ENCODE data around the gene MROH8.

Gene MROH8

DNA sequence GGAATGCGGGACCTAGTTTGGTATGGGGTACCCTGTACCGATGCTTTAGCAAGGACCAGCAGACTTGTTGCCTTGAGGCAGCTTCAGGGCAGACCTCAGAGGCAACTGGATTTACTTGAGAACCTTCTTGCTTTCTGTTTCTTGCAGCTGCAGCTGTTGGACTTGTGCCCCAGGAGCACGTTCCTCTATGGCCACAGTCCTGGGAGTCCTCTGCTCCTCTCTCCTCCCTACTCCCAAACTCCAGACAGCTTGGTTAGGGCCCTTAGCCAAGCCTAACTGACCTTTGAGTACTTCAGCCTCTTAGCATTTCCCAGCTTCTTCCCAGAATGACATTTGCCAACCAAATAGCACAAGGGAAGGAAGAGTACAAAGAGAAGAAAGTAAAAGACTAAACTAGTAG is 47.5 kb upstream of the MROH8 start (continued):
- TF ChIP-seq ZNF449 (tag by site-specific recombination; IDR thresholded peaks at IDR 0.05) (no peak), KLF8 (tag by site-specific recombination; IDR thresholded peaks at IDR 0.05) (no peak), ZFP41 (tag by site-specific recombination; IDR thresholded peaks at IDR 0.05; ENCODE audit: borderline replicate concordance) (no peak), GLI2 (tag by site-specific recombination; IDR thresholded peaks at IDR 0.05; ENCODE audit: borderline replicate concordance, low read depth) (no peak)

- H3K9me3 ChIP-seq (ENCODE audit: control insufficient read depth, insufficient read depth, low read depth, low read length) = no peaks in the 10 kb centered on the region
- H3K36me3 ChIP-seq (ENCODE audit: control insufficient read depth in 2 of 2, insufficient read depth in 1 of 2, low read length in 2 of 2) = peaks cover 25 to 94% of the 10 kb centered on the region in 2 experiments
- H3K4me3 ChIP-seq (ENCODE audit: low read depth, low read length) = no peak overlapping the region
- ChIA-PET POLR2A (no interaction called here), CTCF (interaction anchor here (1.0 to 1.8 kb wide), 2 partner anchors 30 to 35 kb away, joined by 4 to 6 read pairs; no protein-coding TSS in a partner anchor)
- no peaks in the 10 kb centered on the region for H3K4me1 ChIP-seq (ENCODE audit: control insufficient read depth, insufficient read depth, low read length)
- no peak overlapping the region for H3K27ac ChIP-seq (ENCODE audit: extremely low read depth, low read depth, low read length)
- TF ChIP-seq TRIM28 (IDR thresholded peaks at IDR 0.05; ENCODE audit: borderline replicate concordance, low read length) (no peak), ZNF585B (tag by site-specific recombination; IDR thresholded peaks at IDR 0.05) (no peak), ZNF843 (tag by site-specific recombination; IDR thresholded peaks at IDR 0.05) (no peak), PRDM6 (tag by site-specific recombination; IDR thresholded peaks at IDR 0.05) (no peak), ZBTB48 (tag by site-specific recombination; IDR thresholded peaks at IDR 0.05) (no peak), ZNF324 (tag by site-specific recombination; IDR thresholded peaks at IDR 0.05) (no peak), ZNF426 (tag by site-specific recombination; IDR thresholded peaks at IDR 0.05) (no peak), ZNF16 (tag by site-specific recombination; IDR thresholded peaks at IDR 0.05; ENCODE audit: low read depth) (no peak)
- TF ChIP-seq, protein P1, sequence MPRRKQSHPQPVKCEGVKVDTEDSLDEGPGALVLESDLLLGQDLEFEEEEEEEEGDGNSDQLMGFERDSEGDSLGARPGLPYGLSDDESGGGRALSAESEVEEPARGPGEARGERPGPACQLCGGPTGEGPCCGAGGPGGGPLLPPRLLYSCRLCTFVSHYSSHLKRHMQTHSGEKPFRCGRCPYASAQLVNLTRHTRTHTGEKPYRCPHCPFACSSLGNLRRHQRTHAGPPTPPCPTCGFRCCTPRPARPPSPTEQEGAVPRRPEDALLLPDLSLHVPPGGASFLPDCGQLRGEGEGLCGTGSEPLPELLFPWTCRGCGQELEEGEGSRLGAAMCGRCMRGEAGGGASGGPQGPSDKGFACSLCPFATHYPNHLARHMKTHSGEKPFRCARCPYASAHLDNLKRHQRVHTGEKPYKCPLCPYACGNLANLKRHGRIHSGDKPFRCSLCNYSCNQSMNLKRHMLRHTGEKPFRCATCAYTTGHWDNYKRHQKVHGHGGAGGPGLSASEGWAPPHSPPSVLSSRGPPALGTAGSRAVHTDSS (tag by site-specific recombination; IDR thresholded peaks at IDR 0.05) = no peak
- TF ChIP-seq, protein P2, sequence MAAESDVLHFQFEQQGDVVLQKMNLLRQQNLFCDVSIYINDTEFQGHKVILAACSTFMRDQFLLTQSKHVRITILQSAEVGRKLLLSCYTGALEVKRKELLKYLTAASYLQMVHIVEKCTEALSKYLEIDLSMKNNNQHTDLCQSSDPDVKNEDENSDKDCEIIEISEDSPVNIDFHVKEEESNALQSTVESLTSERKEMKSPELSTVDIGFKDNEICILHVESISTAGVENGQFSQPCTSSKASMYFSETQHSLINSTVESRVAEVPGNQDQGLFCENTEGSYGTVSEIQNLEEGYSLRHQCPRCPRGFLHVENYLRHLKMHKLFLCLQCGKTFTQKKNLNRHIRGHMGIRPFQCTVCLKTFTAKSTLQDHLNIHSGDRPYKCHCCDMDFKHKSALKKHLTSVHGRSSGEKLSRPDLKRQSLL (tag by site-specific recombination; IDR thresholded peaks at IDR 0.05) = no peak
These were observed 45.8 kb upstream of the MROH8 start for GRCh38 chr20:37225146-37225545.

DNA sequence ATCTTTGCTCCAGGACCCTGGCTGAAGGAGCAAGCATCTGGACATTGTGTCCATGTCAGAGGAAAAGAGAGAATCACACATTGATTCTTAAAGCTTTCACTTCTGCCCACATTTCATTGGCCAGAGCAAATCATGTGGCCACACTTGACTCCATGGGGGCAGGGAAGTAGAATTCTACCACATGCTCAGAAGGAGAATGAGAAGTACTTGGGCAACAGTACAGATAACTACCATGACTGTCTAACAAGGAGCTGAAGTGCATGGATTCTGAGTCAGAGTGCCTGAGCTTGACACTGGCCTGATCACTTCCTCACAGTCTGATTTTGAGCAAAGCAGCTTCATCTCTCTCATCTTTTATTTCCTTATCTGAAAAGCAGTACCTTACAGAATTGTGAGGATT is 43.7 kb upstream of the MROH8 start:
- Histone ChIP-seq H3K4me3 (ENCODE audit: low read depth, low read length) (no peak overlapping the region), H3K4me1 (ENCODE audit: control insufficient read depth, insufficient read depth, low read length) (no peaks in the 10 kb centered on the region), H3K27ac (ENCODE audit: extremely low read depth, low read depth, low read length) (no peak overlapping the region), H3K9me3 (ENCODE audit: control insufficient read depth, insufficient read depth, low read depth, low read length) (no peaks in the 10 kb centered on the region), H3K36me3 (ENCODE audit: control insufficient read depth in 2 of 2, insufficient read depth in 1 of 2, low read length in 2 of 2) (peaks cover 23 to 90% of the 10 kb centered on the region in 2 experiments; a peak in 2 of 3 replicates)
- ChIA-PET POLR2A (no interaction called here), CTCF (interaction anchor here (0.7 to 1.3 kb wide), 2 partner anchors 31 to 46 kb away, joined by 3 read pairs; no protein-coding TSS in a partner anchor)
- peak; percentile 62; the same call in 1 of the 2 replicates for TF ChIP-seq ZNF664 (tag by site-specific recombination; IDR thresholded peaks at IDR 0.05)
- no peak for TF ChIP-seq ZNF692 (tag by site-specific recombination; IDR thresholded peaks at IDR 0.05)
